ENCODE results near the gene FAM83G.

Gene FAM83G

GRCh38 chr17:19009970-19010369 is 5.4 kb upstream of the FAM83G start:
- DNase-seq (ENCODE audit: low read depth) = no peak

DNA sequence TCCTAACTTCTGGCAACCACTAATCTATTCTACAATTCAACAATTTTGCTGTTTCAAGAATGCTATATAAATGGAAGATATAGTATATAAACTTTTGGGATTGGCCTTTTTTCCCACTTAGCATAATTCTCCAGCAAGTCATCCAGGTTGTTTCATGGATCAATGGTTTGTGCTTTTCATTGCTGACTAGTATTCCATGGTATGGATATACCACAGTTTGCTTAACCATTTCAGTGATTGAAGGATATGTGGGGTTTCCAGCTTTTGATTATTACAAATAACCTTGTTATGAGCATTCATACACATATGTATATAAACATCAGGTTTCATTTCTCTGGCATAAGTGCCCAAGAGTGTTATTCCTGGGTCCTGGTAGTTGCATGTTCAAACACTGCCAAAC is 2.1 kb upstream of the FAM83G start:
- no peak for DNase-seq (ENCODE audit: low read depth)

GRCh38 chr17:19005789-19006430 is 1.3 kb upstream of the FAM83G start:
- no peak for DNase-seq (ENCODE audit: low read depth)

DNA sequence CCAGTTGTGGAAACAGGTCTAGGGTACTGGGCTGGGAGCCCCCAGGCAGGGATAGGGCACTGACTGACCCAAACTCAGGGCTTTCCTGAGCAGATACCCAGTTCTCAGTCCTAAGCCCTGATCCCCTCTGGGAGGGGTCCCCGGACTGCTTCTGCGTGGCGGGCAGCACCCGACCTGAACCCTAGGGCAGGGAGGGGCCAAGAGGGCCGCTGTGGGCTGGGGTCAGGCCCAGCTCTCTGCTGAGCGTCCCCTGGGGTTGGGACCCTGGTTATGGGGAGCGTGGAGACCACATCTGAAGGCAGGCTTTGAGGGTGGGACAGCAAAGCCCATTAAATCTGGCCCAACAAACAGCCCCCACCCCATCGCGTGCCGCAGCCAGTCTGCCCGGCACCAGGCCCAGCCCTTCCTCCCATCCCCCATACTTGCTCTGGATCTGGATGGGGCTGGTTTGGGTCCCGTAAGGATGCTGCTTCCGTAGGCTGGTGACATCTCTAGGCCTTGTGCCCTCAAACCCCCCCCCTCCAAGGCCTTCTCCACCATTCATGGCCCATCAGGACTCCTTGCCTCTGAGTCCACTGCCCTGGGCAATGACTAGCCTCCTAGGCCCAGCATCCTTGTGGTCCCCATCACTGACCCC is 691 bp upstream of the FAM83G start:
- no peak for DNase-seq (ENCODE audit: low read depth)

DNA sequence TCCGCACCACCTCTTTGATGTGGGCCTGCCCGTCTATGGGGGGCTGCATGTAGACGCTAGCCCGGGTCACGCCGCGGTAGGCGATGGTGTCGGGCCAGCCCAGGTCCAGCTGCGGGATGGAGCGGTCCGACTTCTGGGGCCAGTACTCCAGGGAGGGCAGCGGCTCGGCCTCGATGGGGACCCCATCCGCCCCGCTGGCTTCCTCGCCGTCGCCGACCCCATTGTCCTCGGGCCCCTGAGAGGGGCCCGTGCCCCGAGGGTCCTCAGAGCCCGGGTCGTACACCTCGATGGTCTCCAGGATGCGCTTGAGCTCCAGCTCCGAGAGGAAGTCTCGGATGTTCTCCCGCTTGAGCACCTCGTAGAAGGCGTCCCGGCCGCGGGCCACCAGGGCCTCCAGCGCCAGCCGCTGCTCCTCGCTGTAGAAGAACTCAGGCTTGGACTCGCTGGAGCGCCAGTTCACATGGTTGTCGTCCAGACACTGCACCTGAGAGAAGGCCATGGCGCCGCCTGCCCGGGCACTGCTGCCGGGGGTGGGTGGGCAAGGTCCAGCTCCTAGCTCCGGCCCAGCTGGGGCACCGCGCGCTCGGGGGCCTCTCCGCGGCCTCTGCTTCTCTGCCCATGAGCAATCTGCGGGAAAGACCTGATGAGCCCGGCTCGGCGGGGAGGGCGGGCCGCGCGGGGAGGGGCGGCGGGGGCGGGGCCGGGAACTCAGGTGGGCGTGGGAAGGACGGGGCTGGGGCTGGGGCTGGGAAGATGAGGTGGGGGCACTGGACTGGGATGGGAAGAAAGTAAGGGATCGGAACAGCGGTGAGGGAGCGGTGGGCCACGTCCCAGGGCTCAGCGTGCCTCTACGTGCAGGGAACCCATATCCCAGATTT is 782 bp downstream of the FAM83G start:
- no peak for DNase-seq (ENCODE audit: low read depth)

DNA sequence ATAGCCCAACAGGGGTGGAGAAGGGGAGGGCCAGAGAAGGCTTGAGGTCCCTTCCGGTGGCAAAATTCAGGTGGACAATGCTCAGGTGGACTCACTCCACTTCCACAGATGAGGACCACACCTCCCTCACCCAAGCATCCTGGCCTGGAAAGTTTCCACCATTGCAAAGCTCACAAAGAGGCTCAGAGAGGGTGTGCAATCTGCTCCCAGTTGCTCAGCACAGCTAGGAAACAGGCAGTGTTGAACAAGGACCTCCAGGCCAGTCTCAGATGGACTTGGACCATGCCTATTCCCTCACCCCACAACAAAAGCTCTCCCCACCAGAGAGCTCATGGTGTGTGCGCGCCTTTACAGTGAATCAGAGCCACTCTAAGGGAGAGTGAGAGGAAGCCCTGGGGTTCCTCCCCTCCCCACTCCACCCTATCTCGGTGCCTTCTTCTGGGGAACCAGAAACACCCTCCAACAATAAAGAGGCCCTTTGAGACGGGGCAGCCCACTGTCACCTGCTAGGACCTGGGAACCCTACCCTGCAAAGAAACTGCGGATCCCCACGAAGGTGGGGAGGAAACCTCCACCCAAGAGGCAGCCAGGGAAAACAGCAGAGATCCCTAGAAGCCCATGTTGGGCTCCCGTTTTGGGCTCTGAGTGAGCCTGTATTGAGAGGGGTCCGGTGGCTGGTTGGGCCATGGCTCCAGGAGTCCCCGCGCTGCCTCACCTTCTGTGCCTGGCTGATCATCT is 1.6 kb downstream of the FAM83G start:
- no peak for DNase-seq (ENCODE audit: low read depth)

GRCh38 chr17:19001907-19002590 is 2.5 kb downstream of the FAM83G start:
- DNase-seq (ENCODE audit: low read depth) = no peak

- no peak for DNase-seq (ENCODE audit: low read depth)
These were observed 3.8 kb downstream of the FAM83G start for GRCh38 chr17:19000531-19001325.

GRCh38 chr17:18999911-19000310 is 4.7 kb downstream of the FAM83G start:
- no peak for DNase-seq (ENCODE audit: low read depth)

DNA sequence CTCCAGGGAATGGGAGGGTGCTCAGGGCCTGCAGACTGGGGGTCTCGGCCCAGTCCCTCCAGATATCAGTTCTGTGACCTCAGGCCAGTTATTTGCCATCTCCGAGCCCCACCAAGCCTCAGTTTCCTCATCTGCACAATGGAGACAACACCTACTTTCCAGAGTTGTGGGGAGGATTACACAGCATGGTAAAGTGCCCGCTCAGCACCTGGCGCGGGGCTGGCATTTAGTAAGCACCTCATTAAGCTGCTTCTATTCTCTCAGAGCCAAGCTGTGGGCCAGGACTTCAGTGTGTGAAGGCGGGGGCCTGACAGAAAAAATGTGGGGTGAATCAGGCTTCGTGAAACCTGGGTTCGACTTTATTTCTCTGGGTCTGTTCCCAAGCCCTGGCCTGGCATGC is 5.2 kb downstream of the FAM83G start:
- DNase-seq (ENCODE audit: low read depth) = no peak

DNA sequence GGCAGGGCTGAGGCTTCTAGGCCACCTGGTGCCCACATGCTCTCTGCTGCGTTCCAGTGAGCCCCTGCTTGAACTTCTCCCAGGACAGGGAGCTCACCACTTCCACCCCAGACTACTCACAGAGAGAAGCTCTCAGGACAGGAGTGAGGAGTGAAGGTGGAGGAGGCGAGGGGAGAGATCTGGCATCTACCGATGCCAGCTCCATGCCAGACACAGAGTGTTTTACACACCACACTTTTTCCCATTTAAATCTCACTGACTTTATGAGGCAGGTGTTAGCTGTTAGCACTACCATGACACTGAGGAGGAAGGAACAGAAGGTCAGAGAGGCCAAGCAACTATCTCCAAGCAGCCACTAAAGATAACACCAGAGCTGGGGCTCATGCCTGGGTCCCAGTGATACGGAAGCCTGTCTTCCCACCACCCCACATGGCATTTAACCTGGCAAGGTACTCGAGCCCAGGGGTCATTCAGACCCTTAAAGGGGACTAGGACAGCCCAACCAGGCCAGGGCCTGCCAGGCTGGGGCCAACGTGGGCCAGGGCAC is 6.8 kb downstream of the FAM83G start:
- no peak for DNase-seq (ENCODE audit: low read depth)

GRCh38 chr17:18996458-18996857 is 8.1 kb downstream of the FAM83G start:
- DNase-seq (ENCODE audit: low read depth) = no peak

DNA sequence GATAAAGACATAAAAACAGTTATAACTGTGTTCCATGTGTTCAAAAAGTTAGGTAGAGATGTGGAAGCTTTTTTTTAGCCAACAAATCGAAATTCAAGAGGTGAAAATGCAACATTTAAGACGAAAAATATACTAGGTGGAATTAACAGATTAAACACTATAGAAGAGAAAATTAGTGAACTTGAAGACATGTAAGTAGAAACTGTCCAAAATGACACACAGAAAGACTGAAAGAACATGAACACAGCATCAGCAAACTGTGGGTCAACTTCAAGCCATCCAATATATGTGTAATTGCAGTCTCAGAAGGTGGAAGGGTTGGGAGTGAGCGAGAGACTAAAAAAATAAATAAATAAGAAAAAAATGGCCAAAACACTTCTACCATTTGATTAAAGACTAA is 9.3 kb downstream of the FAM83G start:
- no peak for DNase-seq (ENCODE audit: low read depth)

- no peak for DNase-seq (ENCODE audit: low read depth)
These were observed 9.9 kb downstream of the FAM83G start for GRCh38 chr17:18994631-18995030.

DNA sequence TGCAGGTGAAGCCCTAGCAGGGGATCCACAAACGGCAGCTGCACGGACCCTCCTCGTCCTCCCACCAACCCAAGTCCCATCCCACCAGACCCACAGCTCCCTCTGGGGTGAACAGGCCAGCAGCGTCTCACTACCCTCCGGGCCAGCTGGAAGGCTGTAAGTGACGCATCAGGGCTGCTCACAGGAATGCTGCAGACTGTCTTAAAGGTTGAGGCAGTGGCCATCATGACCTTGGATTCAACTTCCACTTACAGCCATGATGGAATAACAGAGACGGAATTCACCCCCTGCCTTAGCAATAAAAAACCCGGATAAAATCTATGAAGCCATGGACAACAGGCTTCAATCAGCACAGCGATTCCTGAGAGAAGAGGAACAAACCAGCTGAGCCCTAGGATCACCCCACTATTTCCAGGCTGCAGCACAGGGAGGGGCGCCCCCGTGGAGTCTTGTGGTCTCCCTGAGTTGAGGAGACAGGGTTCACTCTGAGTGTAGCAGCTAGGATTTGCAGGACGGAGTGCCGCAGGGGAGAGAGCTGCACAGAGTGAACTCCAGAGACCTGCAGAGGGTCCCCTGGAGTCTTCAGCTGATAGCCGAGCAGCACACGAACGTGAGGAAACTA is 10.5 kb downstream of the FAM83G start:
- DNase-seq (ENCODE audit: low read depth) = no peak

DNA sequence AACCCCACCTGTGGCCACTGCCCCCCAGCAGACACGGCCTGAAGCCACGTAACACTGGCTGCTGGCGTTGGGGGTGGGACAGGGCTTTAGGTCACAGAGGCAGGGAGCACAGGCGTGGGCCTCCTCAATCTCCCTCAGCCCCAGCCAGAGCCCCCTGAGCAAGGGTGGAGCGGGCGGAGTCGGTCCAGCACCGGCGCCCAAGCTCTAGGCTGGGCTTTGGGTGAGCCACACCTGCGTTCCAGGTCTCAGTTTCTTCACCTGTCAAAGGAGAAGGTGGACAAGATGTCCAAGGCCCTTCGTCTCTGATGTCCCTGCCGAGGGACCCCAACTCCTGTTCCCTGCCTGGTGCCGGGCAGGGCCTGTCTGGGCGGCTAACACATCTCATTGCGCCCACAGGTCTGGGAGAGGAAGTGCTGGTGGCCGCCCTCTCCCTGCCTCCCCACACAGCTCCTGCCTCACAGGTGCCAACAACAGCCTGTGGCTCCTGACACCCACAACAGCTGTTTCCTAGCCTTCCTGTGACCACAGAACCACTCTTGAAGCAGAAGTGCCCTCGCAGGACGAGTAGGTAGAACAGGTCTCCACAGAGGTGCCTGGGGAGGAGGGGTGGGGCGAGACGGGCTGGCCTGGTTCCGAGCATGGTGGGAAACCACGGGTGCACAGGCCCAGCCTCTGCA is 12.0 kb downstream of the FAM83G start:
- no peak for DNase-seq (ENCODE audit: low read depth)

DNA sequence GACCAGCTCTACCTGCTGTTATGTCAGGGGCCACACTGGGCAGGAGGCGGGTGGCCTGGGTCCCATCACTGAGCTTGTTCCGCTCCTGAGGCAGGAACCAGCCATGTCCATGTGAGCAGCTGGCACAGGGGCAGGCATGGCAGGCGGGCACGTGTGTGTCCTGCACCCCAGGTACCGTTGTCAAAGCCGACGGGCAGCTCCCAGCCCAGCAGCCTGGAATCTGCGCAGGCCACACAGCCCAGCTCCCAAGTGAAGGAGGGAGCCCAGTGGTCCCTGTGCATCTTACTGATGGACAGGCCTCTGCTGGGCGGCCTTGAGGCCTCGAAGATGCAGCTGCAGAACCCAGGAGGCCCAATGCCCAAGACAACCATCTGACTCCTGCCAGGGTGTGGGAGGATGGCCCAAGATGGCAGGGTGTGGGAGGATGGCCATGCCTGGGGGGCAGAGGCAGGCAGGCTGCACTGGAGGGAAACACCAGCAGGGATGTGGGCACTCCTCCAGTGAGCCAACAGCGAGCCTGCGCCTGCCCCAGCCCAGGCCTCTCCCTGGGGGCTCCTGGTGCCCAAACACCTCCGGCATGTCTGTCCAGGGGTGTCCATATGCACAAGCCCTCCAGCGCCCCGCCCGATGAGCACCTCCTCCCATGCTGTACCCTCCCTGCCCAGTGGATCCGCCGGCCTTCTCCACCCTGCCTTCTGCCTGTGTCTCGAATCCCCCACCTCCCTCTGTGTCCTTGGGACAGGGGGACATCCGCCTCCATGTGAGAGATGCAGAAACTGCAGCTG is 12.8 kb downstream of the FAM83G start:
- DNase-seq (ENCODE audit: low read depth) = no peak

- DNase-seq (ENCODE audit: low read depth) = no peak
These were observed 14.2 kb downstream of the FAM83G start for GRCh38 chr17:18990331-18990730.
